Measurements from ENCODE around the gene ST3GAL6.

The ST3GAL6 gene

GRCh38 chr3:98775459-98776139 lies 12.5 kb downstream of the ST3GAL6 start:
- no peak for DNase-seq (ENCODE audit: low spot score)
- no peak for FAIRE-seq

- DNase-seq (ENCODE audit: low spot score) = no peak
- FAIRE-seq = no peak
Observed at GRCh38 chr3:98776140-98776493, 13.0 kb downstream of the ST3GAL6 start.

- DNase-seq (ENCODE audit: low spot score) (no peak), FAIRE-seq (no peak)
Observed at GRCh38 chr3:98777286-98777685, 14.1 kb downstream of the ST3GAL6 start.

- FAIRE-seq (no peak), DNase-seq (ENCODE audit: low spot score) (no peak)
Observed at GRCh38 chr3:98777801-98778220, 14.7 kb downstream of the ST3GAL6 start.

- FAIRE-seq (no peak), DNase-seq (ENCODE audit: low spot score) (peak; percentile 35)
Observed at GRCh38 chr3:98778383-98778782, 15.2 kb downstream of the ST3GAL6 start.

GRCh38 chr3:98778852-98779413 lies 15.8 kb downstream of the ST3GAL6 start:
- DNase-seq (ENCODE audit: low spot score) = peak; percentile 74
- FAIRE-seq = peak; percentile 78

- no peak for DNase-seq (ENCODE audit: low spot score)
- no peak for FAIRE-seq
Observed at GRCh38 chr3:98779541-98780335, 16.6 kb downstream of the ST3GAL6 start.

GRCh38 chr3:98780343-98780742 lies 17.2 kb downstream of the ST3GAL6 start:
- DNase-seq (ENCODE audit: low spot score) = no peak
- no peak for FAIRE-seq

- peak; percentile 90 for FAIRE-seq
- DNase-seq (ENCODE audit: low spot score) = peak; percentile 82
Observed at GRCh38 chr3:98782824-98783500, 19.8 kb downstream of the ST3GAL6 start.

GRCh38 chr3:98784042-98784441 lies 20.9 kb downstream of the ST3GAL6 start:
- FAIRE-seq (no peak), DNase-seq (ENCODE audit: low spot score) (no peak)

GRCh38 chr3:98784666-98785600 lies 21.8 kb downstream of the ST3GAL6 start:
- DNase-seq (ENCODE audit: low spot score) = peak; percentile 75
- FAIRE-seq = peak; percentile 86

- no peak for FAIRE-seq
- DNase-seq (ENCODE audit: low spot score) = no peak
Observed at GRCh38 chr3:98786364-98787006, 23.3 kb downstream of the ST3GAL6 start.

GRCh38 chr3:98787181-98787580 lies 24.0 kb downstream of the ST3GAL6 start:
- DNase-seq (ENCODE audit: low spot score) (no peak), FAIRE-seq (no peak)

GRCh38 chr3:98788651-98789050 lies 25.5 kb downstream of the ST3GAL6 start:
- no peak for DNase-seq (ENCODE audit: low spot score)
- FAIRE-seq = no peak

GRCh38 chr3:98791341-98792325 lies 28.5 kb downstream of the ST3GAL6 start:
- DNase-seq (ENCODE audit: low spot score) = no peak
- FAIRE-seq = no peak

- peak; percentile 10 for FAIRE-seq
- DNase-seq (ENCODE audit: low spot score) = no peak
Observed at GRCh38 chr3:98793971-98794370, 30.8 kb downstream of the ST3GAL6 start.

- FAIRE-seq = no peak
- DNase-seq (ENCODE audit: low spot score) = no peak
Observed at GRCh38 chr3:98796334-98796733, 33.2 kb downstream of the ST3GAL6 start.

- DNase-seq (ENCODE audit: low spot score) (no peak), FAIRE-seq (no peak)
Observed at GRCh38 chr3:98797905-98798304, 34.8 kb downstream of the ST3GAL6 start.

- FAIRE-seq (no peak), DNase-seq (ENCODE audit: low spot score) (no peak)
Observed at GRCh38 chr3:98798820-98799219, 35.7 kb downstream of the ST3GAL6 start.
